ENCODE results near the gene ZSCAN22. TPM values are rescaled to one million over a fixed set of nuclear protein-coding genes. Genes with fewer than 3 reads are reported as not detected.

ZSCAN22 gene
- total and polyA plus RNA-seq, 2 of the 13 experiments (the other 11 are each of a cell fraction or from before 2014, with no cell fraction given): 2.5 to 3.5 TPM

- TF ChIP-seq RNF219 (CRISPR knock-in tag; IDR thresholded peaks at IDR 0.05) (no peak), ZNF713 (CRISPR knock-in tag; IDR thresholded peaks at IDR 0.05) (no peak), ZXDC (CRISPR knock-in tag; IDR thresholded peaks at IDR 0.05) (peak; percentile 21; the same call in 1 of the 2 replicates), MXD4 (CRISPR knock-in tag; IDR thresholded peaks at IDR 0.05) (no peak), RARG (CRISPR knock-in tag; IDR thresholded peaks at IDR 0.05; ENCODE audit: low read depth) (no peak), ZNF614 (CRISPR knock-in tag; IDR thresholded peaks at IDR 0.05; ENCODE audit: borderline replicate concordance) (peak; percentile 76; the same call in 1 of the 2 replicates), NCOA2 (CRISPR knock-in tag; IDR thresholded peaks at IDR 0.05) (0 out of 2 replicates have a peak, but pooled peaks have one; percentile 40), SP5 (CRISPR knock-in tag; IDR thresholded peaks at IDR 0.05; ENCODE audit: borderline replicate concordance, low read depth) (no peak; the same call in 1 of the 2 replicates), WIZ (CRISPR knock-in tag; IDR thresholded peaks at IDR 0.05) (no peak), RXRB (CRISPR knock-in tag; IDR thresholded peaks at IDR 0.05; ENCODE audit: borderline replicate concordance) (0 out of 2 replicates have a peak, but pooled peaks have one; percentile 23), U2AF2 (IDR thresholded peaks at IDR 0.05; ENCODE audit: low read depth, low read length) (no peak), REXO4 (CRISPR knock-in tag; IDR thresholded peaks at IDR 0.05; ENCODE audit: borderline replicate concordance) (no peak), FOXK1 (CRISPR knock-in tag; IDR thresholded peaks at IDR 0.05; ENCODE audit: borderline replicate concordance, low read depth) (peak; percentile 80; the same call in 1 of the 2 replicates), ZNF331 (CRISPR knock-in tag; IDR thresholded peaks at IDR 0.05) (peak; percentile 66), SIN3B (IDR thresholded peaks at IDR 0.05; ENCODE audit: low read length) (peak; percentile 76), ZNF703 (CRISPR knock-in tag; IDR thresholded peaks at IDR 0.05; ENCODE audit: borderline replicate concordance) (no peak), HNF4A (CRISPR knock-in tag; IDR thresholded peaks at IDR 0.05) (peak; percentile 33; the same call in 1 of the 2 replicates), ZNF546 (CRISPR knock-in tag; conservative IDR thresholded peaks at IDR 0.05) (peak; percentile 85; the same call in 1 of the 2 replicates), SKIL (CRISPR knock-in tag; IDR thresholded peaks at IDR 0.05; ENCODE audit: borderline replicate concordance) (peak; percentile 72), AGO2 (optimal IDR thresholded peaks at IDR 0.05; ENCODE audit: low read depth, low read length) (peak; percentile 74), ZBTB43 (CRISPR knock-in tag; conservative IDR thresholded peaks at IDR 0.05) (no peak)
Measured at GRCh38 chr19:58326914-58327726, at the start of gene ZSCAN22 (continued).
